Right lobe of liver (tissue), 4 donors: Measurements from ENCODE around the gene SUB1.

ENCODE experiments used
- CTCF ChIP-seq, 4 donors: fragments of 200-600 bp in 3 of 4; fragments of 450-650 bp in 1 of 4; IDR thresholded peaks; one replicate each; pipeline versions ENCODE4 v1.5.1 to v1.8.0; 2016 to 2022; ENCODE audit warnings: antibody characterized with exemption in 4 of 4, mild to moderate bottlenecking in 2 of 4
- POLR2A ChIP-seq: fragments of 450-650 bp; IDR thresholded peaks from one replicate; pipeline ENCODE4 v1.6.1; 2017; ENCODE audit warnings: antibody characterized with exemption, mild to moderate bottlenecking
- donor health status: DM: no; HTN: no; CAD: no.
- donor health status: DM: no; HTN: no; CAD: no.
- donor health status: DM: no; HTN: yes; CAD: no.

- TF ChIP-seq POLR2A (no peak), CTCF (IDR thresholded peaks at IDR 0.05) (no peak)
Observed at GRCh38 chr5:32574540-32575175, 10.7 kb upstream of the SUB1 start.
